NCI-H524 (cell line): Measurements from ENCODE around the gene SRRM4.
"Not testable (repeated sequence)": the region's sequence is repeated elsewhere in the genome, so short reads cannot be mapped to it uniquely, and the experiment has no call there.

ENCODE experiments used
- DNase-seq, 2 experiments: peaks; one replicate each; lab custom pipeline; 2025; lab: John Stamatoyannopoulos, UW

SRRM4 gene

DNA sequence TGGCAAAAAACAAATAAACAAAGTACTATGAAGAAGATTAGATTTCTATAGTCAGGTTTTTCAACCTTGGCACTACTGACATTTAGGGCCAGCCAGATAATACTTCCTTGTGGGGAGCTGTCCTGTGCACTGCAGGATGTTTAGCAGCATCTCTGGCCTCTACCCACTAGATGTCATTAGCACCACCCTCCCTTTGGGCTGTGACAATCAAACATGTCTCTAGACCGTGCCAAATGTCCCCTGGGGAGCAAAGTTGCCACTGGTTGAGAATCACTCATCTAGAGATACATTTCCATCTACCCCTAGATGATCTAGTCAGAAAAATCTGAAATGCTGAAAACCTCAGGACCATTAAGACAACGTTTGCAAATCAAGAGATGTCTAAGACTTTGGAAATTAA, 29.9 kb downstream of the SRRM4 start:
- DNase-seq, result peak in 1 of 2 experiments; percentile 13

- no peak for DNase-seq
Observed at GRCh38 chr12:119012179-119012578, 30.8 kb downstream of the SRRM4 start.

GRCh38 chr12:119013023-119013422, 31.7 kb downstream of the SRRM4 start:
- no peak for DNase-seq

DNA sequence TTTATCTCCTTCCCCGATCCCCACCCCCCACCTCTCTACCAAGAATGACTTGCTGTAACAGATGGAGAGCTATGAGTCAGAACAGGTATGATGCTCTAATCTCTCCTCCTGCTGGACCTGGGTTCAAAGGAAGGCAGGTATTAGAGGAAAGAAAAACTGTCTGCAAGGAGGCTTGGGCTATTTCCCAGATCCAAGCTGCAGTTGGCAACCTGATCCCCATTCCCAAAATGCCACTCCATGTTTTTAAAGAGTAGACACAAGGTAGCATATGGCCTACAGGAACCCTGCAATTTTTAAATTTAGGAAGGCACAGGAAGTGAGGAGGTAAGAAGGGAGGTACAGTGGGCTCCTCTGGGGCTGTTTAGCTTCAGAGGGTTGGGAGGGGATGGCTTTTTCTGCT, 33.0 kb downstream of the SRRM4 start:
- peak; percentile 61 to 89 for DNase-seq

DNA sequence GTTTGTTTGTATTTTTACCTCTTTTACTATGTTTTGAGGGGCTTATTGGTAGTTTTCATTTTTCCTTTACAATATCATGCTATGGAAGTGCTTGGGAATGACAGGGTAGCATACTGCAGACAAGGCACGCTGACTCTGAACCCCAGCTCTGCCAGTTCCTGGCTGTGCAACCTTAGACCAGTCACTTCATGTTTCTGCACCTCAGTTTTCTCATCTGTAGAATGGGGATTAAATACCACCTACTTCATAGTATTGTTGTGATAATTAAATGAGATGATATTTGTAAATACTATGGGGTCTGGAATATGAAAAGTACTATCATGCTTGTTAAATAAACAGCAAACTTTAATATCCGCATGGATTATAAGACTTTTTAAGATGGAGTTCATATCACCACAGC, 35.4 kb downstream of the SRRM4 start:
- DNase-seq, result no peak

- DNase-seq, result peak; percentile 35 to 59
Observed at GRCh38 chr12:119019166-119019565, 37.8 kb downstream of the SRRM4 start.

- peak in 1 of 2 experiments; percentile 19 for DNase-seq
Observed at GRCh38 chr12:119020406-119021360, 39.3 kb downstream of the SRRM4 start.

GRCh38 chr12:119024356-119024755, 43.0 kb downstream of the SRRM4 start:
- peak in 1 of 2 experiments; percentile 12 for DNase-seq

DNA sequence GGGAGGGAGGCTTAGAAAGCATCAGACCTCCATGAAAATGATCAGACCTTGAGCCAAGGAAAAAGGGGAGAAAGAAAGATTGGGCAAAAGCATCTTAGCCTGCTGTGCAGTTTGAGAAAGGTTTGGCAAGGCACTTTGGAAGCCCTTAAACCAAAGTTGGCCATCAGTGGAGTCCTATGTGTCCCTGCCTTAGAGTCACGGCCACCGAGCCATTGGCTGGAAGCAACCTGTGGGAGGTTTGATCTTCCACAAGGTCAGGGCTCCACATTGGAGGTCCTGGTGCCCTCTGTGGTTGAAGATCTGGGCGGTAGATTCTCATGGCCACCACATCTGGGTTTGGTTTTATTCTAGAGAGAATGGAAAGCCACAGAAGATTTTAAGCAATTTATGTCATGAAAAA, 44.4 kb downstream of the SRRM4 start:
- DNase-seq, result no peak

DNA sequence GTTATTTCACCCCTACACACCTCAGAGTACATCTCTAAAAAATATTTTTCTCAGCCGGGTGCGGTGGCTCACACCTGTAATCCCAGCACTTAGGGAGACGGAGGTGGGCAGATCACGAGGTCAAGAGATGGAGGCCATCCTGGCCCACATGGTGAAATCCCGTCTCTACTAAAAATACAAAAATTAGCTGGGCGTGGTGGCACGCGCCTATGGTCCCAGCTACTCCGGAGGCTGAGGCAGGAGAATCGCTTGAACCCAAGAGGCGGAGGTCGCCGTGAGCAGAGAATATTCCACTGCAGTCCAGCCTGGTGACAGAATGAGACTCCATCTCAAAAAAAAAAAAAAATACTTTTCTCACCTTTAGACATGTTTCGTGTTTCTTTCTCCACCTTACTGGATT, 52.0 kb downstream of the SRRM4 start:
- DNase-seq, result not testable (repeated sequence)

GRCh38 chr12:119036878-119037825, 55.8 kb downstream of the SRRM4 start:
- peak; percentile 50 to 51 for DNase-seq

DNA sequence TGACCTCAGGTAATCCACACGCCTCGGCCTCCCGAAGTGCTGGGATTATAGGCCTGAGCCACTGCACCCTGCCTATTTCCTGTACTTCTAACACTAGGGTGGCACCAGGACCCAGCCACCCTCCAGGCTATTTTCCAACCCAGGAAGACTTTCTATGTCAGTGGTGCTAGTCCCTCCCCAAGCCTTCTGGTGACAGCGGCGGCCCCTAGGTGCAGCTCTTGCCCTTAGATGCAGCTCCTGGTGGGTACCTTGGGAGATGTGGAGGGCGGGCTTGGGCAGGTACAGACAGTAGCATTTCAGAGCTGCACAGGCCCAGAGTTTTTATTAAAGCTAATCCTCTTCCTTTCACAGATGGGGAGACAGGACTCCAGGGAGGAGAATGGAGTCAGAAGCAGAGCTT, 62.8 kb downstream of the SRRM4 start:
- peak in 1 of 2 experiments; percentile 9 for DNase-seq

DNA sequence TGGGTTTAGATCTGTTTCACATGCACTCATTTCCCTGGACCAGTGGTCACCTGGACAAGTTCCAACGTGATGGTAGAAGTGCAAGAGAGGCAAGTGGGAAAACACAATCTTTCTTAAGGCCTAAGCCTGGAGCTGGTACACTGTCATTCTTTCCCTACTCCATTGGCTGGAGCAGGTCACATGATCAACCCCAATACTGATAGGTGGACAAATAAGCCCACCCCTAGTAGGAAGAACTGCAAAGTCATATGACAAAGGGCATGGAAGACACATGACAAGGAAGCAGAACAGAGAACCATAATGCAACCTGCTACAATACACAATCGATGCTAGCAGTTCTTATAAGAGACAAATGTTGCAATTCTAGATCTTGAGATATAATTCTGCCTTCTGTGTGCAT, 66.3 kb downstream of the SRRM4 start:
- DNase-seq, result no peak

GRCh38 chr12:119050663-119051062, 69.3 kb downstream of the SRRM4 start:
- no peak for DNase-seq

DNA sequence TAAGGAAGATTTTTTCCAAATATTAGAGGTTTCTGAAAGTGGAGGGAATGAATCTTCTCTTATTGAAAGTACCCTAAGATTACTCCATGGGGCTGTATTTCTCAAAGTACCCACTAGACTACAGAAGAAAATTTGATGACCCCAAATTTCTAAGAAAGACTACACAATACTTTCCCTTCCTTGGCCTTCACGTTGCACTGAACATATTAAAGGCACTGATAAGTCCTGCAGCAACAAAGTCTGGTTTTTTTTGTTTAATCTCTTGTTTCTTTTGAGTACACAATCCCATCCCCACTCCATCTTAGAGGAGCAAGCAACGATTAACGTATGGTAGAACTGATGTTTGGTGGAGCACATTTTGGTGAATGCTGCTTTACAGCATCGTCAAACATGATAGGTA, 70.1 kb downstream of the SRRM4 start:
- DNase-seq, result no peak

GRCh38 chr12:119052001-119052400, 70.7 kb downstream of the SRRM4 start:
- no peak for DNase-seq

DNA sequence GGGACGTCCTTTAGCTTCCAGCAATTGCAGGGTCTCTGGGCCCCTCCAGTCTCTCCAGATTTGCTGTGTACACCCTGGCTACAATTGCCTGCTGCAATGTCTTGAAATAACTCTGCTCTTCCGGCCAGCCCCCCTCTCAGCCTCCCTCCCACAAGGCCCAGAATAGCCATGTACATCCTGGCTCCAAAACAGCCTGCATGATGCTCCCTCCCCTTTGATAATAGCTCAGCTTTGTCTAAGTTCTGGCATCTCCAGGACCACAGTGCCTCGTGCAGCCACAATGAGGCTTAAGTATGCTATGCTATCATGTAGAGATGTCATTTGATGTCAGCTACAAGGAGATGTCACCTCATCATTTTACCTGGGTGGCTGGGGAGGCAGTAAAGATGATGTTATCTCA, 74.6 kb downstream of the SRRM4 start:
- no peak for DNase-seq

DNA sequence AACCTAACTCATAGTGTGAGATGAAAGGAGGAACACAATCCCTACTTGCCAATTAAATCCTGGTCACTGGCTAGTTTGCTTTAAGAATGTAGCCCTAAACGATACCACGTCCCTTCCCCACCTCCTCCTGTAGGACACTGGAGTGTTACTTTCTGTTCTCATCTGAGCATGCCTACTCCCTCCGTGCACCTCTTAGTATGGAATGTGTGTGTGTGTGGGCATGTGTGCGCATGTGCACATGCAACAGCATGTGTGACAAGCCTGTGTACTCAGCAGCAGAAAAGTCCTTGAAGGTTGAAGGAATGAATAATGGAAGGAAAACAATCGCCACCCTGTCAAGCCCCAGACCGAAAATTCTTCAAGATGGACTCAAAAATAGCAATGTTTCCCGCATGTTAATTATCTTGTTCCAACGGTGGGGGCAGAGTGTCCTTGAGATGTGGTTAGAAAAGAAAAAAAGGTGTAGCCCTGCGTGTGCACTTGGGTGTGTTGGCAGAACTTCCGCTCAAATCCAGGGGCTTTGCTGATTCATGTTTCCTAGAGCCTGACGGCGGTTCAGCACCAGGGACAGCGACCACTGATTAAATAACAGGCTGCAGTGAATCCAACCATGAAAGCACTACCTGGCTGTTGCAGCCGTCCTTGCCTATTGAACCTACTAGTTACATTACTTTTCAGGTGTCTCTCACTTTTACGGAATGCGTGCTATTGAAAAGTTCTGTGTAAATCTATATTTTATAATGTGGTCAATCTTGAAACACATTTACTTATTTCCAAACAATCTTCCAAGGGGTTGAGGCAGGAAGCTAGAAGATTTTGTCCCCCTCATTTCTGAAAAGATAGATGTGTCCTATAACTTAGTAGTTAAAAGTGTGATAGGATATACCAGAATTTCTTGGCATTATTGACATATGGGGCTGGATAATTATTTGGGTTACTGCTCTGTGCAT, 79.8 kb downstream of the SRRM4 start:
- no peak for DNase-seq

GRCh38 chr12:119068129-119068856, 87.0 kb downstream of the SRRM4 start:
- DNase-seq, result peak in 1 of 2 experiments; percentile 65

- peak; percentile 63 to 88 for DNase-seq
Observed at GRCh38 chr12:119069147-119069642, 87.9 kb downstream of the SRRM4 start.
